Epithelial cell of proximal tubule (primary cell): Measurements from ENCODE around the gene TOP2B. TPM values are rescaled to one million over a fixed set of nuclear protein-coding genes. Genes with fewer than 3 reads are reported as not detected.

Experiments used
- DNase-seq: peaks from one replicate; pipeline ENCODE4 v3.0.0-alpha.2; 2011; ENCODE audit warnings: low read depth
- H3K4me3 ChIP-seq: 2 replicates; pipeline ENCODE4 v1.5.1; 2011; ENCODE audit warnings: low read depth, mild to moderate bottlenecking, low read length
- total RNA-seq: library from RNA; depleted of rRNA; stranded (reverse); fragments of >200 nt; gene quantifications from 2 replicates; pipeline ENCODE4 v1.2.3, GENCODE V29; 2015
- TF ChIP-seq, protein P1 (sequence below): conservative IDR thresholded peaks from 2 replicates; pipeline ENCODE4 v1.5.1; 2012; ENCODE audit warnings: low read depth, mild to moderate bottlenecking, low read length

The TOP2B gene
- total RNA-seq, 1 donor from 2014 or later, result 81.2 TPM

DNA sequence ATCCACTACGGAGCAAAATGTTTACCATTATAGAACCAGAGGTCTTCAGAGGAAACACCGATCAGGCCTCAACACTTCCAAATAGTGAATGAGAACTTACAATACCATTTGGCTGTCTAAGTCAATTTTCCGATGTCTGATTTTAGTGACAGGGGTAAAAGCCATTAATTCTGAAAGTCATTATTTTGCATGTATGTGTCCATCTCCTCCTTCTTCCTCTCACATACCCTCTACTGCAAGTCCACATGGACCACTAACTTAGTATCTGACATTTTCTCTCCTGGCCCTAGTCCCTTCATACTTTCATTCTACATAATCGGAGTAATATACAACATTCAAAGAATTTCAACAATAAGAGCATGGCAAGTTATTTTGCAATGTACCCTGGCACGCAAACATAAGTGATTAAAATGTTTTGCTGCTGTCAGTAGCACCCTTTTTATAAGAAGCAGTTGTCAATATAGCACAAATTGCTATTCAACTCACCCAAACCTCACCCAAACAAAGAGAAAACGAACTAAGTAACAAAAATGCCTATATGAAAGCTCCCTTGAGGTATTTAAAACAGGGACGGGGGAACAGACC, 1.9 kb downstream of the TOP2B start:
- TF ChIP-seq, protein P1, sequence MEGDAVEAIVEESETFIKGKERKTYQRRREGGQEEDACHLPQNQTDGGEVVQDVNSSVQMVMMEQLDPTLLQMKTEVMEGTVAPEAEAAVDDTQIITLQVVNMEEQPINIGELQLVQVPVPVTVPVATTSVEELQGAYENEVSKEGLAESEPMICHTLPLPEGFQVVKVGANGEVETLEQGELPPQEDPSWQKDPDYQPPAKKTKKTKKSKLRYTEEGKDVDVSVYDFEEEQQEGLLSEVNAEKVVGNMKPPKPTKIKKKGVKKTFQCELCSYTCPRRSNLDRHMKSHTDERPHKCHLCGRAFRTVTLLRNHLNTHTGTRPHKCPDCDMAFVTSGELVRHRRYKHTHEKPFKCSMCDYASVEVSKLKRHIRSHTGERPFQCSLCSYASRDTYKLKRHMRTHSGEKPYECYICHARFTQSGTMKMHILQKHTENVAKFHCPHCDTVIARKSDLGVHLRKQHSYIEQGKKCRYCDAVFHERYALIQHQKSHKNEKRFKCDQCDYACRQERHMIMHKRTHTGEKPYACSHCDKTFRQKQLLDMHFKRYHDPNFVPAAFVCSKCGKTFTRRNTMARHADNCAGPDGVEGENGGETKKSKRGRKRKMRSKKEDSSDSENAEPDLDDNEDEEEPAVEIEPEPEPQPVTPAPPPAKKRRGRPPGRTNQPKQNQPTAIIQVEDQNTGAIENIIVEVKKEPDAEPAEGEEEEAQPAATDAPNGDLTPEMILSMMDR, result no peak
- peak overlapping the region; percentile 72 for H3K4me3 ChIP-seq
- no peak for DNase-seq

DNA sequence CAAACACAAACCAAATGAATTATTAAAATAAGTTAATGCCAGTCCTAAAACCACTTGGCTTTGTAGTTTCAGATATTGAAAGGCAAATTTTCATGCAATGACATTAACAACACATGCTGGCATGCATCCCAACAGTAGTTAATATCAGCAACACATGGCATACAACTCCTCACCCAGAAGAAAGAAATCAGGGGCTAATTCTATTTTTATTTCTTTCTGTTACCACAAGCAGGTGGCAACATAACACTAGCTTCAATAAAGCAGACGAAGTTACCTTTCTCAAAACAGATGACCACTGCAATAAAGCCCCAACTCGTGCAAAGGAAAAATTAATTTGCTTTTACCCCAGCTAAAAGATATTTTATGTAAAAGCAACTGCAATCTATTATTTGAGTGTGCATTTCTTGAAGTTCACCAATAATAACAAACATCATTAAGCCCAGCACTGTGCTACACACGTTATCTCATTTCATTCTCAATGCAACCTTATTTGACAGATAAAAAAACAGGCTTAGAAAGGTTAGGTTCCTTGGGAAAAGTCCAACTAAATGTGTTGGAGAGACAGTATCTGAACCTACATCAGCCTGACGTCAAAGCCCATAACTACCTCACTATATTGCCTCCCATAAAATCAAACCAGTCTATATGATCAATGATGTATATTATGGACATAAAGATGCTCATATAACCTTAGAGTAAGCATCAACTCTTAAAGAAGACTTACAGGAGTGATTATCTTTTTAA, 2.8 kb downstream of the TOP2B start:
- no peak for DNase-seq
- H3K4me3 ChIP-seq, result peak overlapping the region; percentile 72
- TF ChIP-seq, protein P1, result no peak

DNA sequence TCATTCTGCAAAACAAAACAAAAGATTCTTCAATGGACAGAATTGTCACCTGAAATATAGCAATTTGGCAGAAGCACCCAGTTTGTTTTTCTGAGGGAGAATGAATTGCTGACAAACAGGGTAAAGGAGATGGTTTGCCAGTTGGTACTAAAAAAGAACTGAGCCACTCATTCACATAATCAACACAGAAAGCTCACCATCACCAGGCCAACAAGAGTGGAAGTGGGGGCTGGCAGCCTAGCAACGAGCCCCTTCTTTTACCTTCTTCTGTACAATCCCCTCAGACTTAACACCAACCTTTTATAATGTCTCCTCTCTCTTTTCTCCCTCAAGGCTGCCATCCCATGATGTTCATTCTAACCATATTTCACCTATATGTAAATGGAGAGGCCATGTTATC, 5.9 kb downstream of the TOP2B start:
- H3K4me3 ChIP-seq, result no peak overlapping the region
- TF ChIP-seq, protein P1, result no peak
- no peak for DNase-seq

DNA sequence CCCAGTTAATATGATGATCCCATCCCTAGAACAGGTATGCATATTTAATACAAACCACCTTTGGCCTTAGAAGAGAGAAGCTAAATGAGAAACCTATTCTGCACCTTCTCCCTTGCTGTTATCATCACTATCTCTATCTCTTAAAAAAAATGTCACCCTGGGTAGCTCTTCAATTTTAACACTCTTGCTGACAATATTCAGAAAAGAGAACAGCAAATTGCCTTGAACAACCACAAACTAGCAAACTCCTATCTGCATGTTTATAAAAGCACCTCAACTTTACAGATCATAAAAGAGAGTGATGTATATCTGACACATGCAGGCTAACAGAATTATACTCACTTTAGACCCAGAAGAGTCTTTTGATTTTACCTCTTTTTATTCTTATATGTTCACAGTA, 7.4 kb downstream of the TOP2B start:
- no peak overlapping the region for H3K4me3 ChIP-seq
- TF ChIP-seq, protein P1, result no peak

DNA sequence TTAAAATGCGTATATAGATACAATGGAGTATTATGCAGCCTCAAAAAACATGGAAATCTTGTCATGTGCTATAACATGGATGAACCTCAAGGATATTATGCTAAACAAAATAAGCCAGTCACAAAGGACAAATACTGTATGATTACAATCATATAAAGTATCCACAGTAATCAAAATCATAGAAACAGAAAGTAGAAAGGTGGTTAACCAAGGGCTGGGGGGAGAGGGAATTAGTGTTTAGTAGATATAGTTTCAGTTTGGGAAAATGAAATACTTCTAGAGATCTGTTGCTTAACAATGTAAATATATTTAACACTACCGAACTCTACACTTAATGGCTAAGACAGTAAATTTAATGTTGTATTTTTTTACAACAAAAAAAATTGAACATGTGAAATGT, 9.0 kb downstream of the TOP2B start:
- DNase-seq, result no peak
- no peak overlapping the region for H3K4me3 ChIP-seq
- TF ChIP-seq, protein P1, result no peak

More for the DNA sequence above, 7.4 kb downstream of the TOP2B start:
- no peak for DNase-seq

DNA sequence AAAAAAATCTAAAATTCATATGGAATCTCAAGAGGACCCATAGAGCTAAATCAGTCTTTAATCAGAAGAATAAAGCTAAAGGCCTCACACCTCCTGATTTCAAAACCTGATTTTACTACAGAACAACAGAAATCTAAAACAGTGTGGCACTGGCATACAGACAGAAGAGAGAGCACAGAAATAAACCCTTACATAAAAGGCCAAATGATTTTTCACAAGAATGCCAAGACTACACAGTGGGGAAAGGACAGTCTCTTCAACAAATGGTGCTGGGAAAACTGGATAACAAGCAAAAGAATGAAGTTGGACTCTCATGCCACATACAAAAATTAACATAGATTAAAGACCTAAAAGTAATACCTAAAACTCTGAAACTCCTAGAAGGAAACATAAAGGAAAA, 10.1 kb downstream of the TOP2B start:
- no peak for DNase-seq
- no peak overlapping the region for H3K4me3 ChIP-seq
- TF ChIP-seq, protein P1, result no peak

DNA sequence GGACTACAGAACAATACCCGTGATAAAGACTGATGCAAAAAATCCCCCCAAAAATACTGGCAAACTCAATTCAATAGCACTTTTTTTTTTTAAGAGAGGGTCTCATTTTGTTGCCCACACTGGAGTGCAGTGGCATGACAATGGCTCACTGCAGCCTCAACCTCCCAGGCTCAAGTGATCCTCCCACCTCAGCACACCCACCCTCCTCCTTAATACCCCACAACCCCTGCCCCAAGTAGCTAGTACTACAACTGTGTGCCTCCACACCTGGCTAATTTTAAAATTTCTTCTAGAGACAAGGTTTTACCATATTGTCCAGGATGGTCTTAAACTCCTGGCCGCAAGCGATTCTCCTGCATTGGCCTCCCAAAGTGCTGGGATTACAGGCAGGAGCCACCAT, 11.4 kb downstream of the TOP2B start:
- no peak overlapping the region for H3K4me3 ChIP-seq
- no peak for DNase-seq
- TF ChIP-seq, protein P1, result no peak
